HepG2 (cell line): ENCODE data around the gene RPA1. TPM values are rescaled to one million over a fixed set of nuclear protein-coding genes. Genes with fewer than 3 reads are reported as not detected.
A peak's percentile ranks its signal among the peaks of the same experiment; 100 is the strongest.

Experiments
- EHMT2 ChIP-seq: fragments of 200-600 bp; sonication (generic); IDR thresholded peaks from 2 replicates; pipeline ENCODE4 v1.7.0; 2017; ENCODE audit warnings: antibody characterized with exemption, low read depth, low read length, borderline replicate concordance
- MEIS2 ChIP-seq: sonication (generic); formaldehyde crosslinking; IDR thresholded peaks from 2 replicates; pipeline ENCODE4 v1.9.0; 2021; ENCODE audit warnings: mild to moderate bottlenecking, missing genetic modification reagents
- MIER2 ChIP-seq: IDR thresholded peaks from 2 replicates; pipeline ENCODE4 v1.6.1; 2016; ENCODE audit warnings: missing biosample characterization, missing genetic modification reagents
- RAD51 ChIP-seq: fragments of 450-650 bp; IDR thresholded peaks from 2 replicates; pipeline ENCODE4 v1.6.1; 2016; ENCODE audit warnings: borderline replicate concordance
- ZNF138 ChIP-seq: sonication (generic); formaldehyde crosslinking; IDR thresholded peaks from 2 replicates; pipeline ENCODE4 v1.5.0; 2020; ENCODE audit warnings: mild to moderate bottlenecking, low read depth, missing genetic modification reagents
- ZNF331 ChIP-seq: sonication (generic); formaldehyde crosslinking; IDR thresholded peaks from 2 replicates; pipeline ENCODE4 v1.4.0; 2020; ENCODE audit warnings: missing genetic modification reagents
- ZNF468 ChIP-seq: sonication (generic); formaldehyde crosslinking; IDR thresholded peaks from 2 replicates; pipeline ENCODE4 v1.8.0; 2022; ENCODE audit warnings: mild to moderate bottlenecking, moderate library complexity, missing genetic modification reagents
- ZNF501 ChIP-seq: sonication (generic); formaldehyde crosslinking; IDR thresholded peaks from 2 replicates; pipeline ENCODE4 v1.5.1; 2020; ENCODE audit warnings: mild to moderate bottlenecking, moderate library complexity, missing genetic modification reagents
- ZSCAN22 ChIP-seq: sonication (generic); formaldehyde crosslinking; IDR thresholded peaks from 2 replicates; pipeline ENCODE4 v1.4.0; 2020; ENCODE audit warnings: mild to moderate bottlenecking, missing genetic modification reagents
- polyA plus RNA-seq, 8 experiments: library from polyadenylated mRNA; depleted of rRNA in 3 of 8; stranded (reverse) in 7 of 8; unstranded in 1 of 8; fragments of >200 nt; fragmentation: Illumina TruSeq in 4 of 8; extraction: Trizol in 4 of 8; gene quantifications; 2 replicates each; pipeline versions ENCODE4 v1.2.1 to v1.2.3, GENCODE V29; 2011 to 2016; ENCODE audit warnings: low read depth in 4 of 8, missing spikeins in 1 of 8, mixed read lengths in 1 of 8; ENCODE audit not compliant: insufficient read depth in 1 of 8
- total RNA-seq, 5 experiments: library from RNA; depleted of rRNA; stranded (reverse); fragments of >200 nt; fragmentation: Illumina TruSeq; extraction: Trizol; gene quantifications; 2 replicates each; pipeline ENCODE4 v1.2.3, GENCODE V29; 2016; ENCODE audit warnings: low read depth in 1 of 5
- TF ChIP-seq, protein P1 (sequence below): IDR thresholded peaks from 2 replicates; pipeline ENCODE4 v1.6.1; 2012; ENCODE audit warnings: inconsistent platforms
- TF ChIP-seq, protein P2 (sequence below): sonication (generic); formaldehyde crosslinking; IDR thresholded peaks from 2 replicates; pipeline ENCODE4 v1.4.0; 2020; ENCODE audit warnings: missing genetic modification reagents, mild to moderate bottlenecking, borderline replicate concordance
- TF ChIP-seq, protein P3 (sequence below): sonication (generic); formaldehyde crosslinking; IDR thresholded peaks from 2 replicates; pipeline ENCODE4 v1.4.0; 2020; ENCODE audit warnings: missing genetic modification reagents
- TF ChIP-seq, protein P4 (sequence below): sonication (generic); formaldehyde crosslinking; IDR thresholded peaks from 2 replicates; pipeline ENCODE4 v1.5.0; 2020; ENCODE audit warnings: mild to moderate bottlenecking, missing genetic modification reagents, borderline replicate concordance

RPA1 gene
- total and polyA plus RNA-seq, 2 of the 13 experiments (the other 11 are each of a cell fraction or from before 2014, with no cell fraction given), result 13.9 to 37.6 TPM

DNA sequence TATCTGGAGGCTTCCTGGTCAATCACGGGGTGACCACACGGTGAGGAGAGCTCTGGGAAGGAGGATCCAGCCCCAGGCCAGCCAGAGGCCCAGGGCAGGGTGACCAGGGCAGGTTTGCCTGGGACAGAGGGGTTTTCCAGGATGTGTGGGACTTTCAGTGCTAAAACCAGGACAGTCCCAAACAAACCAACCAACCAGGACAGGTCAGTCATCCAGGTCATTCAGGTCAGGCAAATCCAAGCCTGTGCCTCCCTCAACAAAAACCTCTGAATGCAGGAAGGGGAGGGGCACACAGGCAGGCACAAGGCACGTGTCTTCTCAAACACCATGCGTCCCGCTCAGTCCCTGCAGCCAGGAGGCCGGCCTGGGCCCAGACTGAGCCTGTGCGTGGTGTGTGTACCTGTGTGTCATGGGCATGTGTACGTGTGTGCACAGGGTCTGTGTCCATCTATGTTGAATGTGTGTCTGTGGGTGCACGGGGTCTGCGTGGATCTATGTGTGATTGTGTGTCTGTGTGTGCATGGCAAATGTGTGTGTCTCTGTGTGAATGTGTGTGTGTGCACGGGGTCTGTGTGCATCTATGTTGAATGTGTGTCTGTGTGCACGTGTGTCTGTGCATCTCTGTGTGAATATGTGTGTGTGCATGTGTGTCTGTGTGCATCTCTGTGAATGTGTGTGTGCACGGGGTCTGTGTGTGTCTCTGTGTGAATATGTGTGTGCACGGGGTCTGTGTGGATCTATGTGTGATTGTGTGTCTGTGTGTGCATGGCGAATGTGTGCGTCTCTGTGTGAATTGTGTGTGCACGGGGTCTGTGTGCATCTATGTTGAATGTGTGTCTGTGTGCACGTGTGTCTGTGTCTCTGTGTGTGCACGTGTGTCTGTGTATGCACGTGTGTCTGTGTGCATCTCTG lies 116.5 kb downstream of the RPA1 start (continued):
- no peak for TF ChIP-seq EHMT2
- TF ChIP-seq ZNF501, result no peak
- TF ChIP-seq, protein P1, sequence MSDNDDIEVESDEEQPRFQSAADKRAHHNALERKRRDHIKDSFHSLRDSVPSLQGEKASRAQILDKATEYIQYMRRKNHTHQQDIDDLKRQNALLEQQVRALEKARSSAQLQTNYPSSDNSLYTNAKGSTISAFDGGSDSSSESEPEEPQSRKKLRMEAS, result peak; percentile 90
- TF ChIP-seq, protein P2, sequence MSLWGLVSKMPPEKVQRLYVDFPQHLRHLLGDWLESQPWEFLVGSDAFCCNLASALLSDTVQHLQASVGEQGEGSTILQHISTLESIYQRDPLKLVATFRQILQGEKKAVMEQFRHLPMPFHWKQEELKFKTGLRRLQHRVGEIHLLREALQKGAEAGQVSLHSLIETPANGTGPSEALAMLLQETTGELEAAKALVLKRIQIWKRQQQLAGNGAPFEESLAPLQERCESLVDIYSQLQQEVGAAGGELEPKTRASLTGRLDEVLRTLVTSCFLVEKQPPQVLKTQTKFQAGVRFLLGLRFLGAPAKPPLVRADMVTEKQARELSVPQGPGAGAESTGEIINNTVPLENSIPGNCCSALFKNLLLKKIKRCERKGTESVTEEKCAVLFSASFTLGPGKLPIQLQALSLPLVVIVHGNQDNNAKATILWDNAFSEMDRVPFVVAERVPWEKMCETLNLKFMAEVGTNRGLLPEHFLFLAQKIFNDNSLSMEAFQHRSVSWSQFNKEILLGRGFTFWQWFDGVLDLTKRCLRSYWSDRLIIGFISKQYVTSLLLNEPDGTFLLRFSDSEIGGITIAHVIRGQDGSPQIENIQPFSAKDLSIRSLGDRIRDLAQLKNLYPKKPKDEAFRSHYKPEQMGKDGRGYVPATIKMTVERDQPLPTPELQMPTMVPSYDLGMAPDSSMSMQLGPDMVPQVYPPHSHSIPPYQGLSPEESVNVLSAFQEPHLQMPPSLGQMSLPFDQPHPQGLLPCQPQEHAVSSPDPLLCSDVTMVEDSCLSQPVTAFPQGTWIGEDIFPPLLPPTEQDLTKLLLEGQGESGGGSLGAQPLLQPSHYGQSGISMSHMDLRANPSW, result no peak
- TF ChIP-seq RAD51, result peak; percentile 29
- TF ChIP-seq, protein P3, sequence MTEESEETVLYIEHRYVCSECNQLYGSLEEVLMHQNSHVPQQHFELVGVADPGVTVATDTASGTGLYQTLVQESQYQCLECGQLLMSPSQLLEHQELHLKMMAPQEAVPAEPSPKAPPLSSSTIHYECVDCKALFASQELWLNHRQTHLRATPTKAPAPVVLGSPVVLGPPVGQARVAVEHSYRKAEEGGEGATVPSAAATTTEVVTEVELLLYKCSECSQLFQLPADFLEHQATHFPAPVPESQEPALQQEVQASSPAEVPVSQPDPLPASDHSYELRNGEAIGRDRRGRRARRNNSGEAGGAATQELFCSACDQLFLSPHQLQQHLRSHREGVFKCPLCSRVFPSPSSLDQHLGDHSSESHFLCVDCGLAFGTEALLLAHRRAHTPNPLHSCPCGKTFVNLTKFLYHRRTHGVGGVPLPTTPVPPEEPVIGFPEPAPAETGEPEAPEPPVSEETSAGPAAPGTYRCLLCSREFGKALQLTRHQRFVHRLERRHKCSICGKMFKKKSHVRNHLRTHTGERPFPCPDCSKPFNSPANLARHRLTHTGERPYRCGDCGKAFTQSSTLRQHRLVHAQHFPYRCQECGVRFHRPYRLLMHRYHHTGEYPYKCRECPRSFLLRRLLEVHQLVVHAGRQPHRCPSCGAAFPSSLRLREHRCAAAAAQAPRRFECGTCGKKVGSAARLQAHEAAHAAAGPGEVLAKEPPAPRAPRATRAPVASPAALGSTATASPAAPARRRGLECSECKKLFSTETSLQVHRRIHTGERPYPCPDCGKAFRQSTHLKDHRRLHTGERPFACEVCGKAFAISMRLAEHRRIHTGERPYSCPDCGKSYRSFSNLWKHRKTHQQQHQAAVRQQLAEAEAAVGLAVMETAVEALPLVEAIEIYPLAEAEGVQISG, result no peak
- TF ChIP-seq ZNF331 (CRISPR knock-in tag), result no peak
- TF ChIP-seq ZNF468, result no peak
- TF ChIP-seq, protein P4, sequence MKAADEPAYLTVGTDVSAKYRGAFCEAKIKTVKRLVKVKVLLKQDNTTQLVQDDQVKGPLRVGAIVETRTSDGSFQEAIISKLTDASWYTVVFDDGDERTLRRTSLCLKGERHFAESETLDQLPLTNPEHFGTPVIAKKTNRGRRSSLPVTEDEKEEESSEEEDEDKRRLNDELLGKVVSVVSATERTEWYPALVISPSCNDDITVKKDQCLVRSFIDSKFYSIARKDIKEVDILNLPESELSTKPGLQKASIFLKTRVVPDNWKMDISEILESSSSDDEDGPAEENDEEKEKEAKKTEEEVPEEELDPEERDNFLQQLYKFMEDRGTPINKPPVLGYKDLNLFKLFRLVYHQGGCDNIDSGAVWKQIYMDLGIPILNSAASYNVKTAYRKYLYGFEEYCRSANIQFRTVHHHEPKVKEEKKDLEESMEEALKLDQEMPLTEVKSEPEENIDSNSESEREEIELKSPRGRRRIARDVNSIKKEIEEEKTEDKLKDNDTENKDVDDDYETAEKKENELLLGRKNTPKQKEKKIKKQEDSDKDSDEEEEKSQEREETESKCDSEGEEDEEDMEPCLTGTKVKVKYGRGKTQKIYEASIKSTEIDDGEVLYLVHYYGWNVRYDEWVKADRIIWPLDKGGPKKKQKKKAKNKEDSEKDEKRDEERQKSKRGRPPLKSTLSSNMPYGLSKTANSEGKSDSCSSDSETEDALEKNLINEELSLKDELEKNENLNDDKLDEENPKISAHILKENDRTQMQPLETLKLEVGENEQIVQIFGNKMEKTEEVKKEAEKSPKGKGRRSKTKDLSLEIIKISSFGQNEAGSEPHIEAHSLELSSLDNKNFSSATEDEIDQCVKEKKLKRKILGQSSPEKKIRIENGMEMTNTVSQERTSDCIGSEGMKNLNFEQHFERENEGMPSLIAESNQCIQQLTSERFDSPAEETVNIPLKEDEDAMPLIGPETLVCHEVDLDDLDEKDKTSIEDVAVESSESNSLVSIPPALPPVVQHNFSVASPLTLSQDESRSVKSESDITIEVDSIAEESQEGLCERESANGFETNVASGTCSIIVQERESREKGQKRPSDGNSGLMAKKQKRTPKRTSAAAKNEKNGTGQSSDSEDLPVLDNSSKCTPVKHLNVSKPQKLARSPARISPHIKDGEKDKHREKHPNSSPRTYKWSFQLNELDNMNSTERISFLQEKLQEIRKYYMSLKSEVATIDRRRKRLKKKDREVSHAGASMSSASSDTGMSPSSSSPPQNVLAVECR (CRISPR knock-in tag), result peak; percentile 39; the same call in 1 of the 2 replicates
- no peak for TF ChIP-seq MIER2 (CRISPR knock-in tag)
- TF ChIP-seq ZSCAN22 (CRISPR knock-in tag), result no peak
- TF ChIP-seq ZNF138 (CRISPR knock-in tag), result 0 out of 2 replicates have a peak, but pooled peaks have one; percentile 39
- TF ChIP-seq MEIS2, result no peak; the same call in 1 of the 2 replicates
